Fibroblast of lung (primary cell): ENCODE measurements around the gene TEX35. TPM values are rescaled to one million over a fixed set of nuclear protein-coding genes. Genes with fewer than 3 reads are reported as not detected.

Experiments
- DNase-seq, 2 donors: peaks; one replicate each; pipeline versions ENCODE4 v3.0.0 to v3.0.0-alpha.2; 2010; ENCODE audit warnings: low read depth in 2 of 2
- H2AFZ ChIP-seq: 2 replicates; pipeline ENCODE4 v1.5.1; 2012; ENCODE audit warnings: low read length, control low read depth, inconsistent platforms
- H3K27ac ChIP-seq: 2 replicates; pipeline ENCODE4 v1.5.1; 2011; ENCODE audit warnings: low read length, control low read depth; ENCODE audit not compliant: insufficient read depth
- H3K27me3 ChIP-seq: 2 replicates; pipeline ENCODE4 v1.5.1; 2011; ENCODE audit warnings: mild to moderate bottlenecking, low read length; ENCODE audit not compliant: control insufficient read depth, insufficient read depth
- H3K36me3 ChIP-seq: 2 replicates; pipeline ENCODE4 v1.5.1; 2011; ENCODE audit warnings: low read length; ENCODE audit not compliant: control insufficient read depth, insufficient read depth
- H3K4me1 ChIP-seq: 2 replicates; pipeline ENCODE4 v1.5.1; 2011; ENCODE audit warnings: low read length; ENCODE audit not compliant: control insufficient read depth, insufficient read depth; ENCODE audit errors: extremely low read depth
- H3K4me2 ChIP-seq: 2 replicates; pipeline ENCODE4 v1.5.1; 2011; ENCODE audit warnings: low read length, control low read depth; ENCODE audit not compliant: insufficient read depth; ENCODE audit errors: extremely low read depth
- H3K4me3 ChIP-seq, 4 experiments: fragments of 200-600 bp in 1 of 4; sonication (generic) in 1 of 4; replicated peaks in 1 of 4; 2 replicates each; pipeline ENCODE4 v1.5.1; 2011 to 2016; ENCODE audit warnings: low read length in 4 of 4, low read depth in 3 of 4, mild to moderate bottlenecking in 3 of 4, control low read depth in 2 of 4, inconsistent platforms in 1 of 4, mixed read lengths in 1 of 4; ENCODE audit not compliant: insufficient read depth in 1 of 4; ENCODE audit errors: control extremely low read depth in 1 of 4
- H3K79me2 ChIP-seq: 2 replicates; pipeline ENCODE4 v1.5.1; 2012; ENCODE audit warnings: mild to moderate bottlenecking, low read length, inconsistent platforms; ENCODE audit not compliant: control insufficient read depth, insufficient read depth
- H3K9ac ChIP-seq: 2 replicates; pipeline ENCODE4 v1.5.1; 2011; ENCODE audit warnings: mild to moderate bottlenecking, low read length, control low read depth; ENCODE audit not compliant: insufficient read depth
- H3K9me3 ChIP-seq: 2 replicates; pipeline ENCODE4 v1.5.1; 2012; ENCODE audit warnings: low read depth, low read length; ENCODE audit not compliant: control insufficient read depth, insufficient read depth
- H4K20me1 ChIP-seq: 2 replicates; pipeline ENCODE4 v1.5.1; 2011; ENCODE audit warnings: low read length; ENCODE audit not compliant: control insufficient read depth, insufficient read depth; ENCODE audit errors: extremely low read depth
- EZH2 ChIP-seq: IDR thresholded peaks from 2 replicates; pipeline ENCODE4 v1.5.1; 2012; ENCODE audit warnings: low read length, control low read depth, mild to moderate bottlenecking; ENCODE audit errors: missing control alignments
- polyA plus RNA-seq, 2 donors: library from polyadenylated mRNA; depleted of rRNA in 1 of 2; stranded (reverse) in 1 of 2; unstranded in 1 of 2; fragments of >200 nt; gene quantifications; 2 replicates each; pipeline ENCODE4 v1.2.1, GENCODE V29; 2011 to 2012; ENCODE audit warnings: missing spikeins in 1 of 2
- total RNA-seq: library from RNA; depleted of rRNA; stranded (reverse); fragments of >200 nt; gene quantifications from 2 replicates; pipeline ENCODE4 v1.2.1, GENCODE V29; 2014
- TF ChIP-seq, protein P1 (sequence below), 2 donors: IDR thresholded peaks in 1 of 2; conservative IDR thresholded peaks in 1 of 2; 1 replicate in 1 of 2; 2 replicates in 1 of 2; pipeline ENCODE4 v1.5.1; 2011 to 2012; ENCODE audit warnings: low read length in 2 of 2, control low read depth in 1 of 2, inconsistent platforms in 1 of 2, low read depth in 1 of 2, mild to moderate bottlenecking in 1 of 2

TEX35 gene
- total and polyA plus RNA-seq, 2 donors (not counting 1 experiment from before 2014, with no cell fraction given) = 0.24 TPM; not detected in 1

DNA sequence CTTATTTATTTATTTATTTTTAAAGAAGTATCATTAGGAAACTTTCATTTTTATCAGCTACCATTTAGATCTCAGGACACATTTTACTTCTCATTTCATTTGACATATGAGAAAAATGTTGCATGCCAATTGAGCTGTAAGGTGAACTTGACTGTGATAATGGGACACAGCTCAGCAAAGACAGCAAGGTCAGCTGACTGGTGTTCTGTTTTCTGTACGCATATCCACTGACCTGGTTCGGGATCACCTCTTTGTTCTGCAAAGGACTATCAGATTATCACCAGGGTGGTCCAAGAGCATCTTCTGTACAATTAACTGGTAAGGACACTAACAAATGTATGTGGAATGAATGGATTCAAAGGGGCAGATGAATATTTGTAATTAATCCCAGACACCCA lies 51.9 kb downstream of the TEX35 start:
- DNase-seq = no peak
- Histone ChIP-seq H3K27me3 (no peaks in the 10 kb centered on the region), H3K27ac (no peak overlapping the region), H3K79me2 (no peaks in the 10 kb centered on the region), H3K36me3 (no peaks in the 10 kb centered on the region), H3K4me1 (no peaks in the 10 kb centered on the region), H3K4me2 (no peak overlapping the region), H4K20me1 (no peaks in the 10 kb centered on the region), H3K9ac (no peak overlapping the region), H3K9me3 (no peaks in the 10 kb centered on the region), H3K4me3 (no peak overlapping the region), H2AFZ (no peak overlapping the region)
- TF ChIP-seq, protein P1, sequence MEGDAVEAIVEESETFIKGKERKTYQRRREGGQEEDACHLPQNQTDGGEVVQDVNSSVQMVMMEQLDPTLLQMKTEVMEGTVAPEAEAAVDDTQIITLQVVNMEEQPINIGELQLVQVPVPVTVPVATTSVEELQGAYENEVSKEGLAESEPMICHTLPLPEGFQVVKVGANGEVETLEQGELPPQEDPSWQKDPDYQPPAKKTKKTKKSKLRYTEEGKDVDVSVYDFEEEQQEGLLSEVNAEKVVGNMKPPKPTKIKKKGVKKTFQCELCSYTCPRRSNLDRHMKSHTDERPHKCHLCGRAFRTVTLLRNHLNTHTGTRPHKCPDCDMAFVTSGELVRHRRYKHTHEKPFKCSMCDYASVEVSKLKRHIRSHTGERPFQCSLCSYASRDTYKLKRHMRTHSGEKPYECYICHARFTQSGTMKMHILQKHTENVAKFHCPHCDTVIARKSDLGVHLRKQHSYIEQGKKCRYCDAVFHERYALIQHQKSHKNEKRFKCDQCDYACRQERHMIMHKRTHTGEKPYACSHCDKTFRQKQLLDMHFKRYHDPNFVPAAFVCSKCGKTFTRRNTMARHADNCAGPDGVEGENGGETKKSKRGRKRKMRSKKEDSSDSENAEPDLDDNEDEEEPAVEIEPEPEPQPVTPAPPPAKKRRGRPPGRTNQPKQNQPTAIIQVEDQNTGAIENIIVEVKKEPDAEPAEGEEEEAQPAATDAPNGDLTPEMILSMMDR (conservative IDR thresholded peaks at IDR 0.05 in 1 of 2, IDR thresholded peaks at IDR 0.05 in 1 of 2; ENCODE audit: low read depth in 1 of 2, low read length in 2 of 2) = no peak
- no peak for TF ChIP-seq EZH2

GRCh38 chr1:178565586-178565985 lies 52.7 kb downstream of the TEX35 start:
- no peaks in the 10 kb centered on the region for H3K9me3 ChIP-seq
- no peaks in the 10 kb centered on the region for H3K36me3 ChIP-seq
- no peaks in the 10 kb centered on the region for H3K79me2 ChIP-seq
- no peak for DNase-seq
- H3K4me1 ChIP-seq = no peaks in the 10 kb centered on the region
- no peak overlapping the region for H3K4me3 ChIP-seq
- no peak overlapping the region for H3K27ac ChIP-seq
- H3K4me2 ChIP-seq = no peak overlapping the region
- TF ChIP-seq, protein P1 (conservative IDR thresholded peaks at IDR 0.05 in 1 of 2, IDR thresholded peaks at IDR 0.05 in 1 of 2; ENCODE audit: low read depth in 1 of 2, low read length in 2 of 2) = no peak
- no peak for TF ChIP-seq EZH2
- H4K20me1 ChIP-seq = no peaks in the 10 kb centered on the region
- H3K9ac ChIP-seq = no peak overlapping the region
- H2AFZ ChIP-seq = no peak overlapping the region
- H3K27me3 ChIP-seq = no peaks in the 10 kb centered on the region

GRCh38 chr1:178566187-178566586 lies 53.3 kb downstream of the TEX35 start:
- no peak overlapping the region for H3K4me2 ChIP-seq
- no peak overlapping the region for H3K9ac ChIP-seq
- no peak overlapping the region for H3K27ac ChIP-seq
- H3K4me3 ChIP-seq = no peak overlapping the region
- H3K4me1 ChIP-seq = no peaks in the 10 kb centered on the region
- no peak for TF ChIP-seq EZH2
- TF ChIP-seq, protein P1 (conservative IDR thresholded peaks at IDR 0.05 in 1 of 2, IDR thresholded peaks at IDR 0.05 in 1 of 2; ENCODE audit: low read depth in 1 of 2, low read length in 2 of 2) = no peak
- no peaks in the 10 kb centered on the region for H3K79me2 ChIP-seq
- DNase-seq = peak in 1 of 2 donors; percentile 17
- H3K36me3 ChIP-seq = no peaks in the 10 kb centered on the region
- no peaks in the 10 kb centered on the region for H4K20me1 ChIP-seq
- H3K9me3 ChIP-seq = no peaks in the 10 kb centered on the region
- no peak overlapping the region for H2AFZ ChIP-seq
- H3K27me3 ChIP-seq = no peaks in the 10 kb centered on the region
